GM21528 (cell line): ENCODE results near the gene SLC39A1.
"Not testable (repeated sequence)": the region's sequence is repeated elsewhere in the genome, so short reads cannot be mapped to it uniquely, and the experiment has no call there.

Experiments
- ATAC-seq: cut with Tn5 transposase; IDR thresholded peaks from one replicate; pipeline ENCODE4 v1.9.1; 2021; ENCODE audit warnings: mild to moderate bottlenecking, moderate library complexity; ENCODE audit not compliant: unreplicated experiment, low FRiP score

The SLC39A1 gene

DNA sequence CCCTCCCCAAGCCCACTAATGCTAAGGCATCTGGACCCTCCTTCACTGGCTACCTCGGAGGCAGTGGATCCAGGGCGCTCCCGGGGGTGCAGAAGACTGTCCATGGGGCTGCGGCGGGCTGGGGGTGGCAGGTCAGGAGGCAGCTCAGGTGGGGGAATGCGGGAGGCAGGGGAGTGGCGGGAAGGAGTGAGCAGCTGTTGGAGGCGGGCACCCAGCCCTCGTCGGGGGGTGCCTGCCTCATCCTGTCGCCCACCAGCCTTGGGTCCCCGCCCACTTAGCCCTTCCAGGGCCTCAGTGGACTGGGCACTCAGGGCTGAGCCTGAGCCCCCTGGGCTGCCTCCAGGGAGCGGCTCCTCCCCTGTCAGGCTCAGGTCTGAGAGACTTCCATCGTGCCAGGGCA, 29.9 kb downstream of the SLC39A1 start:
- no peak for ATAC-seq

DNA sequence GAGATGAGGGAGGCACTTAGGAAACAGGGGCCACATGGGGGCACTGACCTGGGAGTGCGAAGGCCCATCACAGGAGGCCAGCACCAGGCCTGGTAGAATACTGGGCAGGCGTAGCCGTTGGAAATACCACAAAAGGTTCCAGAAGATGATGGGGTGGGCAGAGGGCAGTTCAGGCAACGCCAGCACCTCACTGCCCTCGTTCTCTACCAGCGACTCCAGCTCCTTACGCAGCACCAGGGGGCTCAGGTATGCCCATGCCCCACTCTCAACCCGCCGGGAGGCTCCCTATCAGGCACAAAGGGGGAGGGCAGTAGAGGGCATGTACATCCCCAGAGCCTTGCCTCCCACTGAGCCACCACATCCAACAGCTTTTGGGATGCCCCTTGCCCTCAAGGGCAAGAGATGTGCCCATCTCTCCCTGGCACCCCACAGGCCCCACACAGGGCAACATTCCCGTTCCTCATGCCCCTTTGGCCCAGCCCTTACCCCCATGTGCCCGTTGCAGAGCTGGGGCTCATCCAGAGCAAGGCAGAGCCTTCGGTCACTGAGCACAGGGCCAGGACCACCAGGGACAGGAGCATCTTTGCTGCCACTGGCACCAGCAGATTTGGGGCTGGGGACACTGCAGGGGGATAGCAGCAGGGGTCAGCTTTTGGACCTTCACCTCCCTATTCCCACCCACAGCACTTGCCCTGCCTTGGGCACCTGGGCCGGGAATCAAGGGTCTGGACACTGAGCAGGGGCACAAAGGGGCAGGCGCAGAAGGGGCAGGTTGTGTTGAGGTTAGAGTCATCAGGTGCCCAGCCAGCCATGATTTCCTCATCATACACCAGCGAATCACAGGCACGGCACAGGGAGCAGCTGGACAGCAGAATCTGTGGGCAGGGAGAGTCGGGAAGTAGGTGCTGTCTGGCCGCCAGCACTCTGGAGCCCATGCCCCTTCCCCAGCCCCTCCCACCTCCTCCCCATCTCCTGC, 30.9 kb downstream of the SLC39A1 start:
- ATAC-seq = no peak

- no peak for ATAC-seq
Measured at GRCh38 chr1:153929981-153930948, 33.1 kb downstream of the SLC39A1 start.

DNA sequence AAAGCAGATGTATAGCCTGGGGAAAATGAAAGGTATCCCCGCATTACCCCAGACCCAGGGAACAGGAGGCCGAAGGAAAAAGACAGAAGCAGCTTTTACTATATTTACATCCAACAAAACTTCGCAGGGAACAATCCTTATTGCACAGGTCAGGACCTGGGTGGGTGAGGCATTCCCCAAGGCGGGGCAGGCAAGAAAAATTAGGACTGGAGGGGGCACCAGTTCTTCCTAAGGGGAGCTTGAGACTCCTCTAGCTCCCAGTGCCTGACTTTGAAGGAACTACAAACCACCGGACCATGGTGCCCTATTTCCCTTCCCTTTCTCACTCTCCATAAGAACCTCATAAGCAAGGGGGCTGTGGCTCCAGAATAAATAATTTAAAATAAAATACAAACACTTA, 33.9 kb downstream of the SLC39A1 start:
- no peak for ATAC-seq

GRCh38 chr1:153928791-153929341, 34.5 kb downstream of the SLC39A1 start:
- ATAC-seq = no peak

GRCh38 chr1:153928245-153928644, 35.1 kb downstream of the SLC39A1 start:
- ATAC-seq = no peak

- ATAC-seq = no peak
Measured at GRCh38 chr1:153926405-153926804, 36.9 kb downstream of the SLC39A1 start.

GRCh38 chr1:153922972-153923925, 40.1 kb downstream of the SLC39A1 start, which contains the start of gene GATAD2B:
Gene GATAD2B (minus strand): TSS chr1:153922972. CDS start chr1:153828347, 94,625 bp downstream.
- ATAC-seq = peak; percentile 90

- peak; percentile 31 for ATAC-seq
Measured at GRCh38 chr1:153922076-153922971, 41.0 kb downstream of the SLC39A1 start.

DNA sequence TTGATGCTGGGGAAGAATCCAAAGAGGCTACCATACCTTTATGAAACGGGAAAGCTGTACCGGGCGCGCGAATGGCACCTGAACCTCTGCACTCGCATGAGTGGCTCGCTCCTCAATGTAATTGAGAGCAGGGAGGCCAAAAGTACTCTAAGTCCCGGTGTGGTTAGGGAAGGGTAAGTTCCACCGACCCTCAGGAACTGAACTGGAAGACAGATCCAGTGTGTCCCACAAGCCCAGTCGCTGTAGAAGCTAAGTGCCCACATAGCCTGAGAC, 41.6 kb downstream of the SLC39A1 start:
- ATAC-seq = no peak

DNA sequence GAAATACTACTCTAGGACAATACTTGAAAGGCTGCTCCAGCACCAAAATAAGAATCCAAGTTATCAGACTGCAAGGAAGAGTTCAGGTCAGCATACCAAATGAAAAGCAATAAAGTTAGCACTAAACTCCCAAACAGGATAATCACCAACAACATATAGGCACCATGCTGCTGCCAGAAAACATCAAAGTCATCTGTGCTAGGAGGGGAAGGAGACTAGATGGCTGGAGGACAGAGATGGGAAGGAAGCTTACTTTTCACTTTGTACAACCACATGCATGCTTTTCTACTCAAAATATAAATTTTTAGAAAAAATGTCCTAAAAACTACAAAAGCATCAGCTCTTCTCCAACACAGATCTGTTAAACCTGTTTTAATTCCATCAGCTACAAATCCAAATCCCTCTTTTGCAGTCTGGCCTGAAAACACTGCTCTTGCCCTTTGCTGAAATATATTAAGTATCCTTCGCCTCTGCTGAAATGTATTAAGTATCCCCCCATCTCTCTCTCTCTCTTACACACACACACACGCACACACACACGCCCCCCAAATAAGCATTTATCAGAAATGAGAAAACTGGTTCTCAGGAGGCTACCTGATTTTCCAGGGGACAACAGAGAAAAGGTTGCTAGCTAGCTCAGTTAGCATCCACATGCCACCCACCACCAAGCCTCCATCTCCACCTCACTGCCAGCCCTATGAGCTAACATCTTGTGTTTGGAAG, 42.1 kb downstream of the SLC39A1 start:
- ATAC-seq = no peak

DNA sequence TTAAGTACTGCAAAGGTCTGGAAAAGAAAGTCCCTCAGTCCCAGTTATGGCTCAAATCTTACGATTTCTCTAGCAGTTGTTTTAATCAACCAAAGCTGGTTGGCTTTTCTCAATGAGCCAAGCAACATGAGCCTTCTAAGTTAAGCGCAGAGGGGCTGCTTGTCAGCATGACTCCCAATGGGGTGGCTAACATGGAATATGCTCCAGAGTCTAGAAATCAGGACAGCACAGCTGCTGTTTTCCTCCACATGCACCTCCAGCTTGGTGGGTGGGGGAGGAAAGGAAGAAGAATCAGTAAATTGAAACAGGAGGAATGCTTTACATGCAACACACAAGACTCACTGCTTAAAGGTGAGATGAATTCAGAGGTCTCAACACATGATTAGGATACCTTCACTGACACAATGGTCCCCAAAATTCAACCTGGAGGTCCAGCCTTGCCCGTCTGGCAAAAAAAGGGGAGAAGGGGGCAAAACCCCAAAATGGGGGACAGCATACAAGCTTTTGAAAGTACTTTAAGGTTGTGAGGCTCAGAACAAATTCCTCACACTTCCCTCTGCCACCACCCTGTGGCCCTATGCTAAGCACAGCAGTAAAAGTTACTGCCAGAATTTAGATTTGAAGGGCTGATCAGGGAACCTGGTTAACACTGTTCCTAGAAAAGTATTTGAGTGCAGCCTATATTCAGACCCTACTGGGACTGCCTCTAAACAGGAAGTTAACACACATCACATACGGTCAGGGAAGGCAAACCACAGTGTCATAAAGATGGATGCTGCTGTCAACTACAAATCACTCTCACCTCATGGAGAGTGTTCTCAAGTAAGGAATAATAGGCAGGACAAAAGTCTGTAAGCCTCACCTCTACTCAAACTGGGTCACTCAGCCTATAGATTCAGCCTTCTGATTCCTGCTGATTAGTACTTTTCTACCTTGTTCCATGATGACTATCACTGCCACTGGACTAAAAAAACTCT, 43.2 kb downstream of the SLC39A1 start:
- no peak for ATAC-seq

GRCh38 chr1:153916297-153916696, 47.0 kb downstream of the SLC39A1 start:
- no peak for ATAC-seq

- ATAC-seq = no peak
Measured at GRCh38 chr1:153912349-153912748, 51.0 kb downstream of the SLC39A1 start.

GRCh38 chr1:153910560-153910959, 52.8 kb downstream of the SLC39A1 start:
- not testable (repeated sequence) for ATAC-seq
